HG03354 (cell line): Measurements from ENCODE around the gene FAM3A.
"Not testable (repeated sequence)": the region's sequence is repeated elsewhere in the genome, so short reads cannot be mapped to it uniquely, and the experiment has no call there.

Source experiments
- ATAC-seq: cut with Tn5 transposase; IDR thresholded peaks from one replicate; pipeline ENCODE4 v1.9.1; 2021; ENCODE audit warnings: mild to moderate bottlenecking; ENCODE audit not compliant: unreplicated experiment, poor library complexity, severe bottlenecking

Gene FAM3A

GRCh38 chrX:154515966-154516655, at the start of gene FAM3A:
Gene FAM3A (minus strand): TSS chrX:154516232. CDS start chrX:154515772, 460 bp downstream.
- ATAC-seq, result peak; percentile 89

DNA sequence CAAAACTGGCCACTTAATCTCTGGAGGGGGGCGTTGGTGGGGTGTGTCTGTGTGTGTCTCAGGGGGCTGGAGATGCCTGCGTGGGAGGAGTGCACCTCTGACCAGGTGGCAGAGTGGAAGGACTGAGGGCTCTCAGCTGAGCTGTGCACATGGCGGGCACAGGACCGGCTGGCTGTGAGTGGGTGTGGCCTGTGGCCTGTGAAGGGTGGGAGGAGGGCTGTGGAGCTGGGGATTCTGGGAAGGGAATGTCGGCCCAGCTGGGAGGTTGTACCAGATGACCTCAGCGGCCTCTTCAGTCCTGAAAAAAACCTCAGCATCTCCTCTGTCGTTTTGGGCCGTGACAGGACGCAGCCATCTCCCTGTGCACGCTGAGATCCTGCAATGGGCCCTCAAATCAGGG, 46.3 kb upstream of the FAM3A start:
- ATAC-seq, result not testable (repeated sequence)

DNA sequence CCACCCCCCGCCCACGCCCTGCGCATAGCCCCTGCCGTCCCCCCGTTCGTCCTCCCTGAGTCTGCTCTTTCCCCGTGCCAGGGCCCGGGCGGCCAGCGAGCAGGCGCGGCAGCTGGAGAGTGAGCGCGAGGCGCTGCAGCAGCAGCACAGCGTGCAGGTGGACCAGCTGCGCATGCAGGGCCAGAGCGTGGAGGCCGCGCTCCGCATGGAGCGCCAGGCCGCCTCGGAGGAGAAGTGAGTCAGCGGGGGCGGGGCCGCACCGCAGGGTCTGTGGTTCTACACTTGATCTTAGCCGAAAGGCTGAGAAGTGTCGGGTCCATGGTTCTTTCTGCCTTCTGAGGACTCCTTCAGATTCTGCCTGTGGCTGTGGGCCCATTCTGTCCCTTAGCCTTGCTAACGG, 44.3 kb upstream of the FAM3A start:
- not testable (repeated sequence) for ATAC-seq

GRCh38 chrX:154558896-154559295, 42.9 kb upstream of the FAM3A start:
- not testable (repeated sequence) for ATAC-seq

DNA sequence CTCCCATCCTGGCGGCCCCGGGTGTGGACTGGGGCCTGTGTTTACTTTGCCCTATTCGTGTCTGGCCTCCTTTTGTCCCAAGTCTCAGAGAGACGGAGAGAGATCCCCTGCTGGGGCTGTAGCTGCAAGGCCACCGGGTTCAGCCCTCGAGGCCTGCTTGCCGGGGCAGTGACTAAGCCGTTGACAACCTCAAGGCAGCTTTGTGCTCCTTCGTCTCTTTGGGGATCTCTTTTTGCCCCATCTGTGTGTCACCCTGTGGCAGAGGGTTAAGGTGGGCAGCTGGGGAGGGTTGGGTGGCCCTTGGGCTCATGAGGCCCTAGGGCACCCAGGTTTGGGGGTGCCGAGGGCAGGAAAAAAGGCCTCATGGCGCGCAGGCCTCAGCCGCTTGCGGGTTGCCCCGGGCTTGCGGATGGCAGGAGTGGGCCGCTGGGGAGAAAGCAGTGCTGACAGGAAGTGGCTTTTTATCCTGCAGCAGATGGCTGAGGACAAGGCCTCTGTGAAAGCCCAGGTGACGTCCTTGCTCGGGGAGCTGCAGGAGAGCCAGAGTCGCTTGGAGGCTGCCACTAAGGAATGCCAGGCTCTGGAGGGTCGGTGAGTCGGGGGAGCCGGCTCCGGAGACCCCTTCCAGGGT, 42.1 kb upstream of the FAM3A start:
- not testable (repeated sequence) for ATAC-seq

DNA sequence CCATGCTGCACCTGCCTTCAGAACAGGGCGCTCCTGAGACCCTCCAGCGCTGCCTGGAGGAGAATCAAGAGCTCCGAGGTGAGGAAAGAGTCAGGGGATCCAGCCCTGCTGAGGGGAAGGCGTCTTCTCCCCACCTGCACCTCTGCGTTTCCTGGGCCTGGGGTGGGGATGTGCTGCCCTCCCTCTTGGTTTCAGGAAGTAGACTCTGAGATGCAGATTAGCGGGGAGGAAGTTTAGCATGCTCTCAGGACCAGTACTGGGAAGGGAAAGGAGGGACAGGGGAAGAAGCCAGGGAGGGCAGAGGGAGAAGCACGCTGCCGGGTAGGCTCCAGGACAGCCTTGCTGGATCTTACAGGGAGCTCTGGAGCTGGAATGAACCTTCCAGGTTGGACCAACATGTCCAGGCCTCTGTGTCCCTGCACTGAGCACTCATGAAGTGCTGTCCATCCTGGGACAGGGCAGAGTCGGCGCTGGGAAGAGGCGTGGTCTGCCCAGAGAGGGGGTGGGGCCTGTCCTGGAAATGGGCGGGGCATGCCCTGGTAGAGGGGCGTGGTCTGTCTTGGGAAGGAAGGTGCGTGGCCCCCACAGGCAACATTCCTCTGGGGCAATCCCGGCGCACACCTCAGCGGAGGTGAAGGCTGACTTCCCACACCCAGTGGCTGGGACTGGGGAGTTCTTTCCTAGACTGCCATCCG, 36.2 kb upstream of the FAM3A start:
- ATAC-seq, result not testable (repeated sequence)

- no peak for ATAC-seq
Measured at GRCh38 chrX:154549766-154550165, 33.7 kb upstream of the FAM3A start.

- no peak for ATAC-seq
Measured at GRCh38 chrX:154548028-154548316, 31.9 kb upstream of the FAM3A start.

- peak; percentile 82 for ATAC-seq
Measured at GRCh38 chrX:154547245-154548027, 31.4 kb upstream of the FAM3A start, which contains the start of gene IKBKG. Gene IKBKG (plus strand): TSS chrX:154547620. CDS start chrX:154552003, 4,383 bp downstream.

DNA sequence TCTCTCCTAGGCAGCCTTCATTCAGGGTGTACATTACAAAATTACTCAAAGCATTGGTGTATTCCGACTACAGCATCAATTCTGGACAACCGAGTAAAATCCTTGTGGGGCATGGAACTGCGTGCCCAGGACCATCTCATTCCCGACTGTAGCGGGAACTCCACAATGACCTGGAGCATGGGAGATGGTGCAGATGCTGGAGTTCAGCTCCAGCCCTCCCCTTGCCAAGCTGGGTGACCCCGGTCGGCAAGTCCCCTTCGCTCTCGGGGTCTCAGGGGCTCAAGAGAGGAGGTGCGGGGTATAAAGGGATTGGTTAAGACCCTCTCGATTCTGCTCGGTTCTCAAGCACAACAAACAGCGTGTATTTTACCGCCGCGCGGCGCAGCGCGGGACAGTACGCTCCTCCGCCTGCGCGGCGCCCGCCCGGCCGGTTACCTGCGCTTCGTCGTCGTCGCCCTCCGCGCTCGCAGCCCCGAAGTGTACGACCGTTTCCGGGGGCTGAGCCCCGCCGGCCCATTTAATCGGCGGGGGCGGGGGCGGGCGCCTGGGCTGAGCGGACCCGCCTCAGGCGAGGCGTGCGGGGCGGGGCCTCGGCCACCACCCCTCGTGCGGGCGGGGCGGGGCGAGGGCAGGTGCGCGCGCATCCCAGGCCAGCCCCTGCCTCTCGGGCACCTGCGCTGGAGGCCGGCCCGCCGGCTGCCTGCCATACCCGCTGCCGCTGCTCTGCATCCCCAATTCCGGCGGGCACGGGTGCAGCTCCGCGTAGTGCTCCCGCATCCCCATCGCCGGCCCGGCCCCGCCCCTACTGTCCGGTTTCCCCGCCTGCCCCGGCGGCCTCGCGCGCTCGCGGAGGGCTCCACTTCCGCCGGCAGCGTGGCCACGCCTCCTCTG, 30.6 kb upstream of the FAM3A start, which contains the start of gene G6PD:
G6PD (minus strand) TSS at position 493 of the 891 bp plus-strand sequence. CDS start 691 bp downstream, outside the sequence.
- ATAC-seq, result peak; percentile 48

GRCh38 chrX:154545673-154546274, 29.7 kb upstream of the FAM3A start:
- no peak for ATAC-seq

GRCh38 chrX:154542723-154543424, 26.8 kb upstream of the FAM3A start:
- no peak for ATAC-seq

- ATAC-seq, result no peak
Measured at GRCh38 chrX:154541896-154542722, 26.1 kb upstream of the FAM3A start.

DNA sequence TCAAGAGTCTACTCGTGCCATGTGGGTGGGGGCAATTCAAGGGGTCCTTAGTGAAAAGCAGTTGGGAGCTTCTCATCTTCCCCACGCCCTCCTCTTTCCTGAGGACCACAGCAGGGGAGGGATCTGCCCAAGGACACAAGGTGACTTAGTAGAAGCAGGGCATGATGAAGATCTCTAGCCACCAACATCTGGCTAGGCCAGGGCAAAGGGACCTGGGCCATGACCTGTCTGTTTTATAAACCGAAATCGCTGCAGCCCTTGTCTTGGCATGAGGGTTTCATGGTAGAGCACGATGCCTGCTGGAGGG, 25.5 kb upstream of the FAM3A start:
- no peak for ATAC-seq

GRCh38 chrX:154540897-154541535, 25.0 kb upstream of the FAM3A start:
- ATAC-seq, result no peak

DNA sequence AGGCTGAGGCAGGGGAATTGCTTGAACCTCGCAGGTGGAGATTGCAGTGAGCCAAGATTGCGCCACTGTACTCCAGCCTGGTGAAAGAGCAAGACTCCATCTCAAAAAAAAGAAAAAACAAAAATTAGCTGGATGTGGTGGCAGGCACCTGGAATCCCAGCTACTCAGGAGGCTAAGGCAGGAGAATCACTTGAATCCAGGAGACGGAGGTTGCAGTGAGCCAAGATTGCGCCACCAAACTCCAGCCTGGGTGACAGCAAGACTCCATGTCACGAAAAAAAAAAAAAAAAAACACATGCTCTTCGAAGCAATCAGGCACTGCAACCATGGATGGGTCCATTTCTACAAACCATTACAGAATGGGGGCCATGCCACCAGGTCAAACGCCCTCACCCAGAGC, 24.3 kb upstream of the FAM3A start:
- ATAC-seq, result not testable (repeated sequence)

GRCh38 chrX:154539077-154539476, 23.0 kb upstream of the FAM3A start:
- ATAC-seq, result no peak
